ENCODE data around the gene GMEB2.
A peak's percentile ranks its signal among the peaks of the same experiment; 100 is the strongest.

GMEB2 gene

DNA sequence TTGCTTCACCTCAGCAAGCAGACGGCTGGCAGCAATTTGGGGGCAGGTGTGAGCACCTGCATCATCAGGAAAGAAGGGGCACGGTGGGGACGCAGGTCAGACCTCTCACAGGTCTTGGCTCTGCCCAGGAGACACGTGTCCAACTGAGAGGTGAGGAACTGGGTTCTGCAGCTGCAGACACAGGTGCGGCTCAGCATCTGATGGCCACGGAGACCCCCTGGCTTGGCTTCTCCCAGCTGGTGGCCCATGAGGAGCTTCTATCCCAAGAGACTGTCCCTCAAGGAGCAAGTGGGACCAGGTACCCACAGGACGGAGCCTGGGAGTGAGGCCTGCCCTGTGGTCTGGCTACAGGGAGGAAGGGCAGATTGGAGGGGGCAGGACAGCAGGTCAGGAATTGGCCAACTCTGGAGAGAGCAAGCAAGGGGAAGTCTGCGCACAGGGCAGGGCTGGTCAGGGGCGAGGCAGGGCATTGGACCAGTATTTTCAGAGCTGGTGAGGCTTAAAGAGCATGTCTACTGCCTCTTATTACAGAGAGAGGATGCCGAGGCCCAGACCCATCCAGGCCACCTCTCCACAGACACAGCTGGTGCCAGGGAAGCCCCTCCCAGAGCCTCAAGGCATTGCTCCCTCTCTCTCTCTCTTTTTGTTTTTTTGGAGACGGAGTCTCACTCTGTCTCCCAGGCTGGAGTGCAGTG is 22.1 kb upstream of the GMEB2 start:
- no peak for DNase-seq (ENCODE audit: low spot score)
- TF ChIP-seq, protein P1, sequence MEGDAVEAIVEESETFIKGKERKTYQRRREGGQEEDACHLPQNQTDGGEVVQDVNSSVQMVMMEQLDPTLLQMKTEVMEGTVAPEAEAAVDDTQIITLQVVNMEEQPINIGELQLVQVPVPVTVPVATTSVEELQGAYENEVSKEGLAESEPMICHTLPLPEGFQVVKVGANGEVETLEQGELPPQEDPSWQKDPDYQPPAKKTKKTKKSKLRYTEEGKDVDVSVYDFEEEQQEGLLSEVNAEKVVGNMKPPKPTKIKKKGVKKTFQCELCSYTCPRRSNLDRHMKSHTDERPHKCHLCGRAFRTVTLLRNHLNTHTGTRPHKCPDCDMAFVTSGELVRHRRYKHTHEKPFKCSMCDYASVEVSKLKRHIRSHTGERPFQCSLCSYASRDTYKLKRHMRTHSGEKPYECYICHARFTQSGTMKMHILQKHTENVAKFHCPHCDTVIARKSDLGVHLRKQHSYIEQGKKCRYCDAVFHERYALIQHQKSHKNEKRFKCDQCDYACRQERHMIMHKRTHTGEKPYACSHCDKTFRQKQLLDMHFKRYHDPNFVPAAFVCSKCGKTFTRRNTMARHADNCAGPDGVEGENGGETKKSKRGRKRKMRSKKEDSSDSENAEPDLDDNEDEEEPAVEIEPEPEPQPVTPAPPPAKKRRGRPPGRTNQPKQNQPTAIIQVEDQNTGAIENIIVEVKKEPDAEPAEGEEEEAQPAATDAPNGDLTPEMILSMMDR (IDR thresholded peaks at IDR 0.05; ENCODE audit: extremely low read depth, missing control alignments): no peak

DNA sequence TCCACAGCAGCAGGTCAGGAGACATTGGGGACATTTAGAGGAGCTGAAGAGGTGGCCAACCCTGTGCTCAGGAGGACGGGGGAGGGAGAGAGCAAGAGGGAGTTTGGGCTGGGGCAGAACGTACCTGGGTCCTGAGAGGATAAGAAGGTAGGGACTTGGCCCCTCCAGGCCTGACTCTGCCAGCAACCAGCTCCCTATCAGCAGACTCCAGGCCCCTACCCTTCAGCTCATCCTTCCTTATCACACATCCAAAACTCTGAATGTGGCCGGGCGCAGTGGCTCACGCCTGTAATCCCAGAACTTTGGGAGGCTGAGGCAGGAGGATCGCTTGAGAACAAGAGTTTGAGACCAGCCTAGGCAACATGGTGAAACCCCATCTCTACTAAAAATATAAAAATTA is 21.3 kb upstream of the GMEB2 start:
- TF ChIP-seq, protein P1 (IDR thresholded peaks at IDR 0.05; ENCODE audit: extremely low read depth, missing control alignments): no peak
- no peak for DNase-seq (ENCODE audit: low spot score)

DNA sequence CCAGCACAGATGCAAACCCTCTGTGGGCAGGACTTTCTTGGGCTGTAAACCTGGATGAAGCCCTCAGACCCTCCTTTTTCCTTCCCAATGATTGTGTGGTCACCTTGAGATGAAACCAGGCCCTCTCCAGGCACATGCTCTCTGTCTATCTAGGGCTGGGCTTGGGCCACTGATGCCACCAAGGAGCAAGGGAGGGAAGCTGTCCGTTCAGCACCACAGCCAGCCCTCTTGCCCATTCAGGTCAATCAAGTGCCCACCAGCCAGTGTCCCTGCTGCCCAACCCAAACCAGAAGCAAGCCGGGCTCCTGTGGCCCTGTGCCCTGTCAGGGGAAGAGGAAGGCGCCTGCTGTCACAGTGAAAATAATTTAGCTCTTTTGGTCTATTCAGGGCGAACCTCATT is 18.3 kb upstream of the GMEB2 start:
- DNase-seq (ENCODE audit: low spot score): no peak
- TF ChIP-seq, protein P1 (IDR thresholded peaks at IDR 0.05; ENCODE audit: extremely low read depth, missing control alignments): no peak

DNA sequence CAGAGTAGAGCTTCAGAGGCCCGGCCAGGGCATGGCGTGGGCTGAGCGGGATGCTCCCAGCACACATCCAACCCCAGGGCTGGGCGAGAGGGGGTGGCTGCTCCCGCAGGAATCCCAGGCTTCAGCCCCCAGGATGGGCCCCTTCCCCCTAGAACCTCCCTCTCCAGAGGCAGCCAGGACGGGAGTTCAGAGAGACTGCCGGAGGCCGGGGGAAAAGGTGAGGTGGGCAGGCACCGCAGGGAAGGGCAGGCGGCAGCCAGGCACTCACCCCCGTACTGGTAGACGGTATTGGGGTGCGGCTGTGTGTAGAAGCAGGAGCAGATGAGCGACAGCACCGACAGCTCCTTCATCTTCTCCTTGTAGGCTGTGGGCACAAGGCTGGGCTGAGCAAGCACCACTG is 17.0 kb upstream of the GMEB2 start:
- TF ChIP-seq, protein P1 (IDR thresholded peaks at IDR 0.05; ENCODE audit: extremely low read depth, missing control alignments): no peak
- DNase-seq (ENCODE audit: low spot score): no peak

DNA sequence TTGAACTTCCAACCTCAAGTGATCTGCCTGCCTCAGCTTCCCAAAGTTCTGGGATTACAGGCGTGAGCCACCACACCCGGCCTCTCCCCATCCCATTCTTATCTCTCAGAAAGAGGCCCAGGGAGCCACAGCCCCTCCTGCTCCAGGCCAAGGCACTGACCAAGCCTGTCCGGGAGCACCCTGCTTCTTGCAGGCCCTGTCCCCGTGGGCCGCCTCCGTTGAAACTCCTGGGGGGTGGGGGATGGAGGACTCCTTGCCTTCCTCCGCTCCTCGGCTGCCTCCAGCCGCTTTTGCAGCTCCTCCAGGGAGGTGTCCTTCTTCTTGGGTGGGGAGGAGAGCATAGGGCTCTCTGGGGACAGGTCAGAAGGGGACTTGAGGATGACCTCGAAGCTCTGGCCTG is 16.6 kb upstream of the GMEB2 start:
- TF ChIP-seq, protein P1 (IDR thresholded peaks at IDR 0.05; ENCODE audit: extremely low read depth, missing control alignments): no peak
- DNase-seq (ENCODE audit: low spot score): no peak

DNA sequence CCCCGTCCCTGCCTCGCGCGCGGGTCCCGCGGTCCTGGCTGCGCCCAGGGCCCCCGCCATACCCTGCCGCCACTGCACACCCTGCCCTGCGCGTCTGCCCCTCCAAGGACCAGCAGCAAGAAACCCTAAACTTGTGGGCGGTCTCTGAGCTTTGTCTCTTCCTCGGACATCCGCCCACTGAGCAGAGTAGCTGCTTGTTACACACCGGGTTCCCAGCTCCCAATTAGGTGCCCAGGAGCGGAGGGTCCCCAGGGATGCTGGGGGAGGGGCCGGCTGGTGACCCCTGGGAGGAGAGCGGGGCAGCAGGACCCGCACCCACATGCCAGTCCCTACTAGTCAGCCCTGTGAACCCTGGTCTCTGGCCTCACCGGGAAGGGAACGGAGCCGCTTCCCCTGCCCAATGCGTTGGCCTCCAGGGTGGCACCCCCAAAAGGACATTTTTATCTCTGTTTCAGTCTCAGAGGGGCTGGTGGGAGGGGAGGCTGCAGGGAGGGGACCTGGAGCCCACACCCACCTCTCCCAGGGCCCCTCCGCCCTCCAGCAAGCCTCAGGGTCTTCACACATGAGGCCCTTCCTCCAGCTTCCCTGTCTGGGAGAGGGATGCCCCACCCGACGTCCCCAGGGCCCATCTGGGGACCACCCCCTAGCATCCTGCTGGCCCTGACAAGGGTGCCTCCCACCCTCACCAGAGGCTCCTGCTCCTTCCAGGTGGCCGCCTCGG is 15.8 kb upstream of the GMEB2 start:
- DNase-seq (ENCODE audit: low spot score): no peak
- TF ChIP-seq, protein P1 (IDR thresholded peaks at IDR 0.05; ENCODE audit: extremely low read depth, missing control alignments): no peak

DNA sequence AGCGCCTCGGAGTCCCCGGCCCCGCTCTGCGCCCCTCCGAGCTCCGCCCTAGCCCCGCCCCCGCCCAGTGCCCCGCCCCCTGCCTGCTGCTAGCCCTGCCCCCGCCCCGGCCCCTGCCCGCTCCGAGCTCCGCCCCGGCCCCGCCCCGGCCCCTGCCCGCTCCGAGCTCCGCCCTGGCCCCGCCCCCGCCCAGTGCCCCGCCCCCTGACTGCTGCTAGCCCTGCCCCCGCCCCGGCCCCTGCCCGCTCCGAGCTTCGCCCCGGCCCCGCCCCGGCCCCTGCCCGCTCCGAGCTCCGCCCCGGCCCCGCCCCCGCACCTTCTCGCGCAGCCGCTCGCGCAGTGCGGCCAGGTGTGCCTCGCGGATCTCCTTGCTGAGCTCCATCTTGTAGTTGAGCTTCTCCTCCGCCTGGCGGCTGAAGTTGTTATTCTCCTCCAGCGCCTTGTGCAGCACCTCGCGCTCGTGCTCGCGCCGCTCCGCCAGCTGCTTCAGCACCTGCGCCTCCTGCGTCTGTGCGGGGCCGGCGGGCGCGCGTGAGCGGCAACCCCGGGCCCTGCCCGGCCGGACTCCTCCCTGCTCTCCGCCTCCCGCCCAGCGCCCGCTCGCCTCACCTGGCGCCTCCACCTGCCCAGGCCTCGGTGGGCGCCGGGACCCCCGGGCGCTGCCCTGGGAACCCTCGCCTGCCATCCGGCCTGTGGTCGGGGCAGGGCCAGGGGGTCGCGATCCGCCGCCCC is 15.1 kb upstream of the GMEB2 start:
- peak; percentile 99 for DNase-seq (ENCODE audit: low spot score)
- TF ChIP-seq, protein P1 (IDR thresholded peaks at IDR 0.05; ENCODE audit: extremely low read depth, missing control alignments): peak; percentile 22

All from GM20000 (cell line).